Measurements from ENCODE around the gene PSMD3. TPM values are rescaled to one million over a fixed set of nuclear protein-coding genes. Genes with fewer than 3 reads are reported as not detected.

PSMD3 gene
- total and polyA plus RNA-seq, 9 of the 15 experiments (the other 6 are each of a cell fraction or from before 2014, with no cell fraction given), result 2.0 to 251 (median 135) TPM

DNA sequence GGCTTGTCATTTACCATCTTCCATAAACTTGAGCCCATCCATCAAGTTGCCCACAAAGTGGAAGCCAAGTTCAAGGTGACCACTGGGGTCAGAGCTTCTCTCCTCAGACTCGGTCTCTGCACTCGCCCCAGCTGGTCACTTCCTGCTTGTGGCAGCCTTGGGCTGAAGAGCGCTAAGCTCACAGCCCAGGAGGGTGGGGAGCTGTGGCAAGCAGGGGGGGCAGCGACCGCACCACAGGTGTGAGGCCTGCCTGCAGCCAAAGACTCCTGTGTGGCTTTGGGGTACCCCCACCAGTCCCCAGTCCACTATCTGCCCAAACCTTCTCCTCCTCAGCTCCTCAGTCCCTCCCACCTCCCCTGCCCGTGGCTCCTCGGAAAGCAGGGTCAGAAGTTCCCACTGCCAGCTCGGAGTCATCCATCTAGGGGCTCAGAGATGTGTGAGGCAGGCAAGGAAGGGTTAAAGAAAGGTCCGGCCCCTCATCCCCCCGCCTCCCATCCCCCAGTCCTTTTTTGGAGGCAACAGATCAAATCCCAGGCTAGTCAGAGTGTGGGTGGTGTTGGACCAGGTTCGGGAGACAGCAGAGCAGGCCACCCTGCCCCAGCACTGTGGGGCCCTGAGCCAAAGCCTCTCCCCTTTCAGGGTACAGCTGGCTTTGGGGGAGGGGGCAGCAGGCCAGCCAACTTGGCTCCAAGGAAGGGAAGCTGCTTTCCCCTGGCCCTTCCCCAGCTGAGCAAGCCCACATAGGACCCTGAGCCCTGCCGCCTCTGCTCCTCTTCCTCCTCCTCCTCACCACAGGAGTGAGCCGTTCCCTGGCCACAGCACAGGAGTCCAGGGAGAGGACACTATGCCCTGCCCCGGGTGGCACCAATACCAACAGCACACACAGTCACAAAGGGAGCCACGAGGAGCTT lies 37.9 kb downstream of the PSMD3 start (continued):
- TF ChIP-seq, protein P1, sequence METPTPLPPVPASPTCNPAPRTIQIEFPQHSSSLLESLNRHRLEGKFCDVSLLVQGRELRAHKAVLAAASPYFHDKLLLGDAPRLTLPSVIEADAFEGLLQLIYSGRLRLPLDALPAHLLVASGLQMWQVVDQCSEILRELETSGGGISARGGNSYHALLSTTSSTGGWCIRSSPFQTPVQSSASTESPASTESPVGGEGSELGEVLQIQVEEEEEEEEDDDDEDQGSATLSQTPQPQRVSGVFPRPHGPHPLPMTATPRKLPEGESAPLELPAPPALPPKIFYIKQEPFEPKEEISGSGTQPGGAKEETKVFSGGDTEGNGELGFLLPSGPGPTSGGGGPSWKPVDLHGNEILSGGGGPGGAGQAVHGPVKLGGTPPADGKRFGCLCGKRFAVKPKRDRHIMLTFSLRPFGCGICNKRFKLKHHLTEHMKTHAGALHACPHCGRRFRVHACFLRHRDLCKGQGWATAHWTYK (CRISPR knock-in tag; IDR thresholded peaks at IDR 0.05), result no peak
- TF ChIP-seq ZBTB7A (IDR thresholded peaks at IDR 0.05; ENCODE audit: borderline replicate concordance, control insufficient read depth, low read depth, low read length) (no peak), POLR3A (IDR thresholded peaks at IDR 0.05; ENCODE audit: borderline replicate concordance, extremely low read depth, insufficient read depth, insufficient read length) (no peak)

DNA sequence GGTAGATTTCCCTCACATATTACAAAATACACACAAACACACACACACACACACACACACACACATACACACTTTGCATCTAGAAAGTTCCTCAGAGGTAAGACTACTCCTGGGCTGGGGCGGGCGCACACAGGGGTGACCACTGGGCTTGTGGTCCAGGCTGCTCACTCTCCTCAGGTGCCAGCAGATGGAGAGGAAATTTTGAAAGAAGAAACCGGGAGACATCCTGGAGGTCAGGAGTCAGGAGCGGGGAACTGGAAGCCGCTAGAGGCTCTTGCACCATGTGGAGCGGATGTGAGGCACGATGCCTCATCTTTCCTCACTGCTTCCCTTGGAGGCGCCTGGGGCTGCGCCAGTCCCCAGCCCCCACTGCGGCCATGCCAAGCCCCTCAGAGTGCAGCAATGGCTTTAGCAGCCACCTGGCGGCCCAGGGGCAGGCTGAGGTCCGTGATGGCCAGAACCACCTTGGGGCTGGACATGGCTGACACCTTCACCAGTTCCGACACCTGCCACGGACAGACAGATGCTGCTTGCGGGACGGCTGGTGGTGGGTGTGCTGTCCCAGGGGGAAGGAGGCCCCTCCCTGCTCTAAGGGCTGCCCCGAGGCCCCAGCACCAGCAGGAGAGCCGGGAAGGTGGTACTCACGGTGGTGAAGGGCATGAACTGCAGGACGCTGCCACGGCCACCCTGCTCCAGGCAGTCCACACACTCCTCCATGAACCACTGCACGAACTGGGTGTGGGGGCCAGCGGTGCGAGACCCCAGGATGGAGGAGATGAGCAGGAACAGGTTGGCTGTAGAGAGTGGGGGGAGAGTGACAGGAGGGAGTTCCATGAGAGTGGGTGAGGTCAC lies 38.8 kb downstream of the PSMD3 start:
- Histone ChIP-seq H3K9me1 (ENCODE audit: control insufficient read depth, insufficient read depth, low read length) (no peaks in the 10 kb centered on the region), H3K9me3 (replicated peaks; ENCODE audit: control insufficient read depth, insufficient read depth, low read depth, low read length) (no peaks in the 10 kb centered on the region), H3K79me2 (ENCODE audit: control insufficient read depth, insufficient read depth, low read length) (no peaks in the 10 kb centered on the region), H3K4me2 (ENCODE audit: insufficient read depth, low read length) (no peak overlapping the region), H3K4me1 (replicated peaks in 1 of 2; ENCODE audit: control insufficient read depth in 2 of 2, insufficient read depth in 2 of 2, low read length in 2 of 2) (peaks cover 3 to 54% of the 10 kb centered on the region in 2 experiments; a peak in 3 of 5 replicates), H3K27ac (ENCODE audit: extremely low read depth, low read depth, low read length) (no peak overlapping the region; the same call in 2 of the 3 replicates), H3K4me3 (no peak overlapping the region), H3K9ac (ENCODE audit: insufficient read depth in 1 of 2, low read depth in 2 of 2, low read length in 2 of 2) (peak overlapping the region in 1 of 2 experiments; percentile 64; a peak in 2 of 4 replicates), H3K36me3 (ENCODE audit: control insufficient read depth, insufficient read depth, low read length) (peaks cover 56% of the 10 kb centered on the region; the same call in 2 of the 3 replicates), H2AFZ (ENCODE audit: low read depth, low read length) (no peak overlapping the region), H4K20me1 (replicated peaks; ENCODE audit: control insufficient read depth, insufficient read depth, low read length) (no peaks in the 10 kb centered on the region), H3K27me3 (ENCODE audit: control insufficient read depth in 2 of 2, insufficient read depth in 2 of 2, low read length in 2 of 2) (no peaks in the 10 kb centered on the region)
- ATAC-seq (no peak), DNase-seq (ENCODE audit: extremely low read depth in 1 of 4, low spot score in 3 of 4) (no peak), FAIRE-seq (no peak)
- in situ Hi-C loops (cut with MboI), result loop anchor here (10.0 to 25.0 kb wide), 2 partner anchors 268 to 335 kb away; partner anchors contain the start of gene CDC6
- ChIA-PET CTCF (ENCODE audit: low intra/inter-chr PET ratio) (no interaction called here), POLR2A (interaction anchor here (0.6 to 0.7 kb wide), 2 partner anchors 8 to 15 kb away, joined by 3 read pairs; no protein-coding TSS in a partner anchor)
- intact Hi-C loops (cut with micrococcal nuclease), result loop anchor here (10.0 kb wide), 2 partner anchors 145 to 335 kb away; no protein-coding TSS in a partner anchor
- TSS peak; percentile 69 for BruUV-seq (replicated peaks)
- WGBS (ENCODE audit: insufficient coverage, low coverage, missing lambda C conversion rate), result 88% methylated on average over 19 of the region's 24 CpGs
- TF ChIP-seq, protein P2, sequence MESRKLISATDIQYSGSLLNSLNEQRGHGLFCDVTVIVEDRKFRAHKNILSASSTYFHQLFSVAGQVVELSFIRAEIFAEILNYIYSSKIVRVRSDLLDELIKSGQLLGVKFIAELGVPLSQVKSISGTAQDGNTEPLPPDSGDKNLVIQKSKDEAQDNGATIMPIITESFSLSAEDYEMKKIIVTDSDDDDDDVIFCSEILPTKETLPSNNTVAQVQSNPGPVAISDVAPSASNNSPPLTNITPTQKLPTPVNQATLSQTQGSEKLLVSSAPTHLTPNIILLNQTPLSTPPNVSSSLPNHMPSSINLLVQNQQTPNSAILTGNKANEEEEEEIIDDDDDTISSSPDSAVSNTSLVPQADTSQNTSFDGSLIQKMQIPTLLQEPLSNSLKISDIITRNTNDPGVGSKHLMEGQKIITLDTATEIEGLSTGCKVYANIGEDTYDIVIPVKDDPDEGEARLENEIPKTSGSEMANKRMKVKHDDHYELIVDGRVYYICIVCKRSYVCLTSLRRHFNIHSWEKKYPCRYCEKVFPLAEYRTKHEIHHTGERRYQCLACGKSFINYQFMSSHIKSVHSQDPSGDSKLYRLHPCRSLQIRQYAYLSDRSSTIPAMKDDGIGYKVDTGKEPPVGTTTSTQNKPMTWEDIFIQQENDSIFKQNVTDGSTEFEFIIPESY (CRISPR knock-in tag; IDR thresholded peaks at IDR 0.05), result peak; percentile 52; the same call in 1 of the 2 replicates
- TF ChIP-seq ZKSCAN1 (IDR thresholded peaks at IDR 0.05; ENCODE audit: low read depth, low read length) (no peak), POLR2G (IDR thresholded peaks at IDR 0.05; ENCODE audit: low read depth, low read length) (peak; percentile 30; the same call in 1 of the 2 replicates)

Measured in K562 (cell line).